GM10847 (cell line): Measurements from ENCODE around the gene FAM9C.

Source experiments
- POLR2A ChIP-seq: IDR thresholded peaks from 2 replicates; pipeline ENCODE4 v1.6.1; 2011; ENCODE audit not compliant: insufficient read length; ENCODE audit errors: extremely low read depth

The FAM9C gene

DNA sequence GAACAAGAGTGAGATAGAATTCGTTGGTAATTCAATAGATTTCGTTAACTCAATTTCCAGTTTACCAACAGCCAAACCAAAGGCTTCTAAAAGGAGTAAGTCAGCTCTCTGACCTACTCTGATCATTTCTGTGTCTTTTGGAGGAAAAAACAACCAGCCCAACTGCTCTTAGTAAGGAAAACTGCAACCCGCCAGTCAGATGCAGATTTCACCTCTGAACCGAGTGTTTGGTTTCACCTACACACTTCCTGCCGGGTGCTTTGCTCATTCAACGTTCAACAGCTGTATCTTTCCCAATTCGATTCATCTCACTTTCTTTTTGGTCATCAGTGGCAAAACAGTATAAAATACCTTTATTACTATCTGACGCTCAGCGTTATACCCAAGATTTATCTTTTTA lies 45.0 kb downstream of the FAM9C start:
- TF ChIP-seq POLR2A = no peak

DNA sequence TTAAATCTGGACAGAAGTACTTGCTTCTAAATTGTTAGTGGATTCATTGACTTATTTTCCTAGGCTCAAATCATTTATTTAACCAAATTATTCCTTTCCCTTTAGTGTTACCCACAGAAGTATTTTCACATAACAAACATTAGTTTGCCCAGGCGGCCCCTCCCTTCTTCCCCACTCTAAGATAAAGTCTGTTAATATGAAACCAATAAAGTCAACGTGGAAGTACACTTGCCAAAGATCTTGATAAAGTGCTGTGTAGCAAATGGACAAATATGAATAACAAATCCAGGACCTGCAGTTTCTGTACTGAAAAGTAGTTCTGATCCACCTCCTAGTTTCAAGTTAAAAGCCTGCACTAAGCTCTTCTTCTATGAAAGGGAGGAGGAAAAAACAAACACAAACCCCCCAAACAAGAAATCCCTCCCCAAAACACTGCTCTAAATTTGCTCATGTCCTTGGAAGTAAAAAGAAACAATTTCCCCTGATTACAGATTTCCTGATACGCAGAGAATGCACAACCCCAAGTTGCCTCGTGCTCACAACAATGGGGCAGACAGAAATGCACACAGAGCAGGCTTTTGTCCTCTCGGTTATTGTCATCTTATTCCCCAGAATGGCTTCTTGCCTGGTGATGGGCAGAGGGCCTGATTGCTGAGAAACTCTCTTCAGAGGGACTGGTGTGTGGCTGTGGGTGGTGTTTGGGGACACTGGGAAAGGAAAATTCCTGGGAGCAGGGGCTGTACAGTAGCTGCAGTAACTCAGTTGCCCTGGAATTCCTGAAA lies 46.3 kb downstream of the FAM9C start:
- no peak for TF ChIP-seq POLR2A

DNA sequence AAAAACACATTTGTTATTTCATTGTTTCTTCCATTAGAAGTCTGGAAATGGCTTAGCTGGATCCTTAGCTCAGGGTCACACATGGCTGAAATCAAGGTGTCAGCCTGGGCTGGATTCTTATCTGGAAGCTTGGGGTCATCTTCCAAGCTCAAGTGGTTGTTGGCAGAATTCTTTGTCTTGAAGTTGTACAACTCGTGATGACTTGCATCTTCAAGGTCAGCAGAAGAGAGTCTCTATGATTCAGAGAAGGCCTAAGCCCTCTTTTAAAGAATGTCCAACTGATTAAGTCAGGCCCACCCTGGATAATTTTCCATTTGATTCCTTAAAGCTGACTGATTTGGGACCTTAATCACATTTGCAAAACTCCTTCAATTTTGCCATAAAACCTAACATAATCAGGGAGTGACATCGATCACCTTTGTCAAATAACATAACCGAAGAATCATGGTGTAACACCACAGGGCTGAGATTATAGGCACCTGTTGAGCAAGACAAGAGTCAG lies 47.4 kb downstream of the FAM9C start:
- TF ChIP-seq POLR2A = no peak

DNA sequence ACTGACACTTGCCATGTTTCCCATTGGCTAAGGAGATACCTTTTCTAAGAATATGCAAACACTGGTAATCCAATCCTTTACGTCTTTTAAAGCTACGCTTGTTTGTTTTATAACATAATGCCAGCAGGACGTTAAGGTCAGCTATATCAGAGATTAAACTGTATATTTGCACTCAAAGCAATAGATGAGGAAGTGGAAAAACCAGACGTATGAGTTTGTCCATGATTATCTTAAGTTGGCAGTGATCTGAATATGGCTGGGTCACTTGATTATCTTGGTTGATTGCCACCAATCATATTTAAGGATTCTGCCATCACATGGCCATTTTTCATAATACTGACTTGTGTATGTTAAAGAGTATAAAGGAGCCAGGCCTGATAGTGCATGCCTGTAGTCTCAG lies 50.1 kb downstream of the FAM9C start:
- no peak for TF ChIP-seq POLR2A

DNA sequence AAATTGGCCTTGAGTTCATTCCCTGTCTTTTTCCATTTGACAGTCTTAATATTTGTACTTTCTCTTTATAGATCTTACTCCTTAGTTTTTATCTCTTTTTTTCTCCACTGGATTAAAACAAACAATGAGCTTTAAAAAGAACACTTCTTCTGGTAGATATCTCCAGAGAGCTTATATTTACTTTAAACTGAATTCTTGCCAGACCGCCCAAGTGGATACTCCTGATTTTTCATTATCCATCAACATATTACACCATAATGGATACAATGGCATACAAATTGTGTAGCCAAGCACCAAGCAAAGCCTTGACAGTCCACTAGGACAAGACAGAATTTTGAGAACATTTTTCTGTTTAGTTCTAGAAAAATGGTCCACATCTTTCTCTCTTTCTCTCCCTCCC lies 50.6 kb downstream of the FAM9C start:
- TF ChIP-seq POLR2A = no peak

DNA sequence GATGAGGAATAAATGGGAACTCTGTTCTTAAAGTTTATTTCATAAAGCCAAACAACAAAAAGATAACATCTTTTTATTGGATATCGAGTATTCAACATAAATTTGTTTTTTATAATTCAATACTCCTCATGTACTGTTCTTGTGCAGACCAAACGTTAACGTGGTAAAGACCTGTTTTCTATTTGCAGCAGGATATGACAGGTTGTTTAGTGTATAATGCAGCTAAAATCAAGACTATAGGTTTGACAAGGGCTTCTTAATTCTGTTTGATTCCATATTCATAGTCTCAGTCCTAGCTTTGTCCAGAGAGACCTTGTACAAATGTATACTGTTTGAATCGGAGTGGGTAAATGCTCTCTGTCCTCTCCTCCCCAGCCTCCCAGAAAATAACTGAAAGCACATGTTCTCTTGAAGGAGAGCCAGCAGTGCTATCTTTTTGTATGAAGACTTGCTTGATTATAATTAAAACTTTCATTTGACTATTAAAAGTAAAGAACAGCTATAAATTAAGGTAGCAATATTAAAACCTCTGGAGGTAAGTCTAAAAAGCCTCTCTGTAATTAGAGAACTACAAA lies 51.8 kb downstream of the FAM9C start:
- TF ChIP-seq POLR2A = no peak

DNA sequence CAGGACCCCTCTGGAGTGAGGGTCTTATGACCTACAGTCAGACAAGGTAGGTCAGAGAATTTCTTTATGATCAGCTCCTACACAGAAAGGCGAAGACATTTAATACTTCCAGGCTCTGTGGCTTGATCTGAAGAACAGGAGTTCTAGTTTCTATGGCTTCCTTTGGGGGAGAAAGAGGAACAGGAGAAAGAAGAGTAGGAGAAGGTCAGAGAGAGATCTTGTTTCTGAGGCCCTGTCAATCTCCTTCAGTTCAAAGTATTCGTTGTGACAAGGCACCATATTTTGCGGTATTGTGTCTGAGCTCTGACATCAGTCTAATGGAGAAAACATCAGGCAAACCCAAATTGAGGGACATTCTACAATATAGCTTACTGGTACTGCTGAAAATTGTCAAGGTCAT lies 52.8 kb downstream of the FAM9C start:
- no peak for TF ChIP-seq POLR2A

DNA sequence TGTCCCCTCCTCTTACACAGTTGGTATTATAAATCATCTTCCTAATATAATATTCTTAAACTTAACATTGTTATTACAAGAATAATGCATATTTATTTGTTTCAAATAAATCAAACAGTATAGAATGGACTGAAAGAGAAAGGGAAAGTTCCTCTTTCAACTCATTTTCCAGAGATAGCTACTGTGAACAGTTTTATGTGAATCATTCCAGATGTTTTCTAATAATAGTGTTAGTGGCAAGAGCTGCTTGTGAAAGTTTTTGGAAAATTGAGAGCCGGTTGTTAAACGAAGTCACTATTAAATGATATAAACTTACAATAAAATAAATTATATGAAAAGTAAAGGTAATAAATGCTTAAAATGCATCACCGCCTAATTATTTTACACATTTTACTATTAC lies 55.0 kb downstream of the FAM9C start:
- no peak for TF ChIP-seq POLR2A

DNA sequence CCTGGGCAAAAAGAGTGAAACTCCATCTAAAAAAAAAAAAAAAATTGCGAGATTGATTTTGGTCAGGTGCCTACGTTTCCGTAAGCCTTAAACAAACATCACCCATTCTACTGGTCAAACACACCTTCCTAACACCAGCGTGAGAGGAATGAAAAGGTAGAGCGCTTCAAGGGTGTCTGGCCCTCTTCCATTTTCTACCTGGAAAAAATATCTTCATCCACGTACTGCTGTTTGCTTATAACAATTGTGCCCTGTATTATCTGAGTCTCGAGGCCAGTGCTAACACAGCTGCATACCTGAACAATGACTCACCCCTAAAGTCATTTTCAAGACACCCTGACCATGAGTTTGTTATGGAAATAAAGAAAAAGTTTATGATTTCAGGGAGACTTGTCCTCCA lies 55.6 kb downstream of the FAM9C start:
- no peak for TF ChIP-seq POLR2A

DNA sequence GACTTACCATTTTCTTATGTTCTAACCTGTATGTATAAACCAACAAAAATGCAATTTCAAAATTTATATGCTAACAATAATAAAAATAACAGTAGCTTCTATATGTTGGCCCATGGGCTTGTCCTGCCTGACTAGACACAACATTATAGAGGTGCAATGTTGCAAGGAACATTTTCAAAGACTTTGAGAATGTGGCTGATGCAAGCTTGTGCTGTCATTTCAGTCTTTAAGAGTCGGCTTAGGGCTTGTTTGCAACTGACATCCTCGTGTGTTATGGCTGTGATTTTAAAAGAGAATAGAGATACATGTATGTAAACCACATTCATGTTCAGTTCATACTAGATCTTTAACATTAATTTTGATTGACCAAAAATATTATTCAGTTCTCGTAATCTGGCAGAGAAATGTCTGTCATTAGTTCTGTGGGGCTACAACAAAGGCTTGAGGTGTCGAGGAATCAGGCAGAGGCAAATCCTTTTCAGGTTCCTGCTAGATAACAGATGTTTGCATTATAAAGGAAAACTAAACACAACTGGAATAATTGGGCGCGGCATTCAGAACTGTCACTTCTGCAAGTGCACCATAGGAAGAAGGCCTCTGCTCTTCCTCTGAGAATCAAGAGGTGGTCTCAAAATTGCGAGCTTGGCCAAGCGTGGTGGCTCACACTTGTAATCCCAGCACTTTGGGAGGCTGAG lies 56.4 kb downstream of the FAM9C start:
- TF ChIP-seq POLR2A = no peak

DNA sequence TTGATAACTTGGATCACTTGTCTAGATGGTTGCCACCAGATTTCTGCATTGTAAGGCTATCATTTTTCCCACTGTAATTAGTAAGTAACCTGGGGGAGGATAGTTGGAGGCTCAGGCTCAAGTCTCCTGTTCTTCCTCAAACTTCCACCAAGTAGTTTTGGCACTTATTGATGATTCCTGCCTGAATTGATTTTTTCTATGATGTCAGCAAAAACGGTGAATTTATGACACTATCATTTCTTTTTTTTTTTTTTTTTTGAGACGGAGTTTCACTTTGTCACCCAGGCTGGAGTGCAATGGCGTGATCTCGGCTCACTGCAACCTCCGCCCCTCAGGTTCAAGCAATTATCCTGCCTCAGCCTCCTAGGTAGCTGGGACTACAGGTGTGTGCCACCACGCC lies 57.1 kb downstream of the FAM9C start:
- TF ChIP-seq POLR2A = no peak

DNA sequence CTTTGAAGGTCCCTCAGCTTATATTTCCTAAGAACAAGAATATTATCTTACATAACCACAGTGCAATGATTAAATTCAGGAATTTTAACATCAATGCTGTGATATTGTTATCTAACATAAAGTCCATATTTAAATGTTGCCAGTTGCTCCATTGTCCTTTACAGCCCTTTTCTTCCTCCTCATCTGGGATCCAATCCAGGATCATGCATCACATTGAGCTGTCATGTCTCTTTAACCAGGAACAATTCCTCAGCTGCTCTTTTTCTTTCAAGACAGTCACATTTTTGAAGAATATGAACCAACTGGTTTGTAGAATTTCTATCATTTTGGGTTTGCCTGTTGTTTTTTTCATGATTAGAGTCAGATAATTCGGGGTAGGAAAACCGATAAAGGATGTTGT lies 57.5 kb downstream of the FAM9C start:
- no peak for TF ChIP-seq POLR2A

DNA sequence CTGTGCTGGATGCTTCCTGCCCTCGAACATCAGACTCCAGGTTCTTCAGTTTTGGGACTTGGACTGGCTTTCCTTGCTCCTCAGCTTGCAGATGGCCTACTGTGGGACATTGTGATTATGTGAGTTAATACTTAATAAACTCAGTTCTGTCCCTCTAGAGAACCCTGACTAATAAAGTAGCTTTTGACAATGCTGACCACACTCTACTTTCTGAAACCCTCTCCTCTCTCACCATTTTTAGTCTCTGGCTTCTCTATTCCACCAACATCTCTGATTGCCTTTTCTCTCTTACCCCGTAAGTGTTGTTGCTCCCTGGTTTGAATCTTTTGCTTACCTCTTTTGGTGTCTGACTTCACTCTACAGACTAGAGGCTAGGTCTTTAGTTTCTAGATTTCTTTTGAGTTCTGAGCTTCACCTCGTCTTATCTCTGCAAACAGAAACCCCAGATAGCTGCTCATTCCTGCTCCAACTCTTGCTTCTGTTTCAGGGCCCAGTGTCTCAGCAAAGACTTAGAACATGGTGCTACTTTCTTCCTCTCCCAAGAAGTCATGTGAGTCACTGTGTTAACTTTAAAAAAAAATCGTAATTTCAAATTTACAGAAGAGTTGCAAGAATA lies 58.1 kb downstream of the FAM9C start:
- TF ChIP-seq POLR2A = no peak
